Daoy (cell line): ENCODE measurements around the gene CLRN1. TPM values are rescaled to one million over a fixed set of nuclear protein-coding genes. Genes with fewer than 3 reads are reported as not detected.
"Not testable (repeated sequence)": the region's sequence is repeated elsewhere in the genome, so short reads cannot be mapped to it uniquely, and the experiment has no call there.

Experiments used
- DNase-seq: peaks from one replicate; pipeline ENCODE4 v3.0.0-alpha.2; 2015; ENCODE audit warnings: low read depth
- total RNA-seq: library from RNA; depleted of rRNA; stranded (reverse); fragments of >200 nt; shearing (Covaris generic); gene quantifications from 2 replicates; pipeline ENCODE4 v1.2.3, GENCODE V29; 2014; rRNA removed

The CLRN1 gene, protein sequence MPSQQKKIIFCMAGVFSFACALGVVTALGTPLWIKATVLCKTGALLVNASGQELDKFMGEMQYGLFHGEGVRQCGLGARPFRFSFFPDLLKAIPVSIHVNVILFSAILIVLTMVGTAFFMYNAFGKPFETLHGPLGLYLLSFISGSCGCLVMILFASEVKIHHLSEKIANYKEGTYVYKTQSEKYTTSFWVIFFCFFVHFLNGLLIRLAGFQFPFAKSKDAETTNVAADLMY
- not detected in 2 replicates for total RNA-seq

DNA sequence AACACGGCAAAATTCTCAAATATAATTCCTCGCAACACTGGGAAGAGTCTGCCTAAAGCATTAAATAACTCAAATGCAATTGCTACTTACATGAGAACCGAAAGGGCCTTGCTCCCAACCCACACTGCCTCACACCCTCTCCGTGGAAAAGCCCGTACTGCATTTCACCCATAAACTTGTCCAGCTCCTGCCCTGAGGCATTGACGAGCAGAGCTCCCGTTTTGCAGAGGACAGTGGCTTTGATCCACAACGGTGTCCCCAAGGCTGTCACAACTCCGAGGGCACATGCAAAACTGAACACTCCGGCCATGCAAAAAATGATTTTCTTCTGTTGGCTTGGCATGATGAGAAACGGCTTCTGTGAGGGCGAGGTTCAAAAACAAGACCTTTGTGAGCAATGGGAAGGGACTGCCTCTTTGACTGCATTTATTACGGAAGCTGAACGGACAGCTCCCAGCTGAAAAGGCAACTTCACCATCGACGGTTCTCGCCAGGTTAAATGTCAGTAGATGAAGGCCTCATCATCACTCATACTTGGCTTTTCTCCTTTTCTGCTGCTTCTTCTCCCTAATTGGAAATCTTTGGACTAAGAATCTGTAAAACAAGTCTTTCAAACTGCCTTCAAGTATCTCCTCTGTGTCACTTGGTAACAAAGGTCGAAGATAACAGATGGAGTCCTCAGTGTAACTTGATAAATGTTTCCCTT lies at the start of gene CLRN1:
Gene CLRN1, minus strand, starts transcription at position 362 of the 706 bp plus-strand sequence. Its CDS starts 19 bp downstream, at position 343.
- no peak for DNase-seq

DNA sequence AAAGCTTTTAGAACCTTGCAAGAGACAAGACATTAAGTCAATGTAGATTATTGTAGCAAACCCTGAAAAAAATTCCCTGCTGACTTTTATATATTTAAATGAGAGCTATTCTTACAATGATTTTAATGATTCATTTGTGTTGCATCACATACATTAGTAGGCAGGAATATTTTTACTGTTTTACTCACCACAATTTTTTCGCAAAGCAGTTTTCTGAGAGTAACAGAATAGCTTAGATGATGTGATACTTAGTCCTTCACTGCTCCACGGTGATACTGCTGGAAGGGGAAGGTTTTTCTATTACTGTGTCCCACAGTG lies 43.9 kb upstream of the CLRN1 start:
- no peak for DNase-seq

DNA sequence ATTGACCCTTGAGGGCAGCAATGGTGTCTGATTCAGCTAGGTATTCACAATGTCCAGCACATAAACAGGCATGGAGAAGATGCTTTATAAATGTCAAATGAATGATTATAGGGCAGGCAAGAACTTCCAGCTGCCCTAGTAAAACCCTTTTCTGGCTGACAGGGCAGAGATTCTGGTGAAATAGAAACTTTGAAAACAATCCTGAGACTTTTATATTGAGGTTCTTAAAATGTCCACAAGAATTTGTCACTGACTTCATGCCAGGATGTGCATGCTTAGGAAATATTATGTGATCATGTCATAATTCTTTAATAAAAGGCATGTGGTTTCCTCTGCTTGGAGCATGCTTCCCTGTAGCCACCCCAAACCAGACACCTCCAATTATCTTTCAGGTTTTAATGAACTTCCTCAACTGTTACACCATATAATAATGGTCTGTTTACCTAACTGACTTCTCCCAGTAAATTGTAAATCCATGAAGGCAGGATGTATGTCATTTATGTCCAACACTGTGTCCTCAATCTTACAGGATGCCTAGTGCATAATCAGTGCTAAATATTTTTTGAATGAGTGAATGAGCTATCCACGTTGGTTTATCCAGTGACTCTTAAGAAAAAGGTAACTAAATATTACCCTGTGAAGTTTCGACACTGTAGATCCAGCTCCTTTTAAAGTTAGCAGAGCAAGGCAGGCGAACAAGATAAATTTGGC lies 43.4 kb upstream of the CLRN1 start:
- no peak for DNase-seq

DNA sequence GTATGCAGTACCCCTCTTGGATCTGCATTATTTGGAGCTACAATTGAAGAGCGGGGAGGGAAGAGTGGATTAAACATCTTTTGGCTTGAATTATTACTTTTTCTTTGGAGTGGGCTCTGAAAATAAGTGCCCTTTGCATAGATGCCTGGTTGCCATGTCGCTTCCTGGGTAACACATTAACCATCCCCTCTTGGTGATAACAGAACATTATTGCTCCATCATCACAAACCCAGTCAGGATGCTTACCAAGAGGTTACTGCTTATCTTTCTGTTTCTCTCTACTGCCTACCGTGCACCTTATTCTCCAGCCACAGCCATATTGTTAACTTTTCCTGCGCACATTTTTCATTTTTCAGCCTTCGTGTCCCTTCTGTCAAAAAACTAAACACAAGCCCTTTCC lies 42.7 kb upstream of the CLRN1 start:
- no peak for DNase-seq

DNA sequence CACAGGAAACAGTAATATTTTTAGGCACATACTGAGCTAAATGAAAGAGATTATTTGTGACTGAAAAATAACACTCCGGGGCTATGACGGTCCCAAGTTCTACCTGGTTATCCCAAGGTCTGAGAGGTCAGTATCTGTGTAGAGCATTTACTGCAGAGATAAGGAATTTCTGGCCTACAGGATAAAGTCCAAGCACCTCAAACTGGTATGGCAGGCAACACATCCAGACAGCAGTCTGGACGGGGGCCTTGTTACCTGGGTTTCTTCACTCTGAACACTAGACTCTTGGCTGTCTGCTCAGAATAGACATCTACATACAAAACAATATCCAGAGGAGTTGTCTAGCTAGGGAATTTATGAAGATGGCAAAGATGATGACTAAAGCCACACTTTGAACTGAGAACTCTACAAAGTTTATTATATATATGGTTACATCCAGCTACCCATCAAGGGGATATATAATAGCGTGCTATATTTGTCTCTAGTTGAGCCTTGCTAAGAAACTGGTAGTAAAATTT lies 42.0 kb upstream of the CLRN1 start:
- no peak for DNase-seq

DNA sequence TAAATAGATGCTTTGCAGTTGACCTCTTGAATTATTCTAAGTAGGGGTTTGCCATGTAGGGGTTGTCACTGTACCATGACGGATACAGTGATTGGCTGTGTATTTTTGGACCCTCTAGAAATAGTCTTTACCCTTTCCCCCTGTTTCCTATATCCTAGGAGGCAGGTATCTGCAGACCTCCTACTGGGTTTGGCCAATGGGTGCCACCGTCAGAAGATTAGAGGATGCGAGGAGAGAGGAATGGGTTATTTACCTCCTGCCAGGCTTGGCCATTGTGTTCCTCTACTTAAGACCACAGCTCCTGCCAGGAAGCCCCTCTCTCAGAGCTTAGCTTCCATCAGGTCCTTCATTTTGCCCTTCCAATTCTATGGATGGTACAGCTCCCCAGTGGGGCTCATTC lies 40.2 kb upstream of the CLRN1 start:
- DNase-seq, result no peak

DNA sequence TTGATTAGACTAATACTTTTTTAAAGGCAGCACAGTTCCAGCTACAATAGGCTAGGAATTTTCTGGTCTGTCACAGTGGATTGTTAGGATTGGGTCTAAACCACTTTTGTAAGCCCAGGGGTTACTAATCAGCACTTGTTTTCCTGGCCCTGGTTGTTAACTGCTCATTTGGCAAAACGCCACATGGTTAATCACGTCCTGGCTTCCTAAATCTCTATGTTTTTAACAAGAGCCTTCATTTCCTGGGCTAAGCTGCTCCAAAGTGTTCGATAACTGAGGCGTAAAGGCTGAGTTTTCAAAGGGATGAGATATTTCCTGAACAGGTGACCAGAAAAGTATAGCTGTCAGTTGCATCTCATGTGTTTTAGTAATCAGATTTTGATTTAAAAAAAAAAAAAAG lies 38.9 kb upstream of the CLRN1 start:
- peak; percentile 81 for DNase-seq

DNA sequence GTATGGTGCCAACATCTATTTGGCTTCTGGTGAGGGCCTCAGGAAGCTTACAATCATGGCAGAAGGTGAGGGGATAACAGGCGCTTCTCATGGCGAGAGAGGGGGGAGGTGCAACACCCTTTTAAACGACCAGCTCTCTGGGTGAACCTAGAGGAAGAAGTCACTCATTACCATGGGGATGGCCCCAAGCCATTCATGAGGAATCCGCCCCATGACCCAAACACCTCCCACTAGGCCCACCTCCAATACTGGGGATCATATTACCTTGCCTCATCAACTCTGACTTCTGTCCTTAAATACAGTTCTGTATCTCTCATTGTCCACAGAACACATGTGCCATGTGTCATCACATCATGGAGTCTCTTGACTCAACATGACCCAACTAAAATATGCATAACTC lies 37.5 kb upstream of the CLRN1 start:
- DNase-seq, result no peak

DNA sequence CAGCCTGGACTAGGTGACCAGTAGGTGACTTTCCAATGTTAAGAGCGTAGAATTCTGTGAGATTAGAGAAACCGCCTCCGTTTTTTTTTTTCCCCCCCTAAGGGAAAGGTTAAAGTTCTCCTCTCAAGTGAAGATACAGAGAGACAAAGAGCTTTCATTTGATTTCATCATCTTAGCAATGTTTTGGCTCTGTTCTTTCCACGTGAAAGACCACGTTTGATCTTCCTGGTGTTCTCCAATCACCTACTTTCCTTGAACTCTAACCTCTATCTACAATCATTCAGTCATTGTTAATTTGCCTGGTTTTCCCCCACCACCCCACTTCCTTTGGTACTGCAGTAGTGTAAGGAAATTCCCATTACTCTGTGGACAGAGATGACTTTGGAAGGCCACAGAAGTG lies 36.9 kb upstream of the CLRN1 start:
- DNase-seq, result no peak

DNA sequence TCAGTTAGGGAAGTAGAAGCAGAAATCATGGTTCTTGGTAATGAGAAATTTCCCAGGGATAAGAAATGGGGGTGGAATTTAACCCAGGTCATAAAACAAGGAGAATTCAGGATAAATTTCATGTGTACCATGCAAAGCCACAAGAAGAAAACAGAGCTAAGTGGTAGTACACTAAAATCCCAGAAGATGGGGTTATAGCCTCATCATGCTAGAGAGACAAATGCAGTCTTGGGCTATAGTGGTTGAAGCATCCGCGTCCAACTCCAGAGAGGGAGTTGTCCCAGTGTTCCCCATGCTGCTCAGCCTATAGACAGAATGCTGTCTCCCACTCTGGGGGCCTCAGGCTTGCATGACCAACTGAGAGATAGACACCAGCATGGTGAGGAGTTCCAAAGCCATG lies 36.2 kb upstream of the CLRN1 start:
- DNase-seq, result peak; percentile 18

DNA sequence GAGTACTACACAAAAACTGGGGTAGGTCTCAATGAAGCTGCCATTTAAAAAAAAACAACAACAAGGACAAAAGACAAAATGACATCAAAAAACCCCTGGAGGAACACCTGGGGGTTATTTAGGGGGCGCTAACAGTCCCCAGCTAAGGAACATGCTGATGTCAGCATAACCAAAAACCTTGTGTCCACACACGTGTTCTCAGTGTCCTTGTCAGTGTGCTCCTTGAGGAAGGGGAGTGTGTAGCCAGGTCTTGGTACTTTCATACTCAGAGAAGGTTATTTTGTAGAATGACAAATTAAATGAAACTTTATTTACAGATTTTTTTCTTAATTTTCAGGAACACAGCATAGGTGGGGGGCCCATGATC lies 31.2 kb upstream of the CLRN1 start:
- no peak for DNase-seq

DNA sequence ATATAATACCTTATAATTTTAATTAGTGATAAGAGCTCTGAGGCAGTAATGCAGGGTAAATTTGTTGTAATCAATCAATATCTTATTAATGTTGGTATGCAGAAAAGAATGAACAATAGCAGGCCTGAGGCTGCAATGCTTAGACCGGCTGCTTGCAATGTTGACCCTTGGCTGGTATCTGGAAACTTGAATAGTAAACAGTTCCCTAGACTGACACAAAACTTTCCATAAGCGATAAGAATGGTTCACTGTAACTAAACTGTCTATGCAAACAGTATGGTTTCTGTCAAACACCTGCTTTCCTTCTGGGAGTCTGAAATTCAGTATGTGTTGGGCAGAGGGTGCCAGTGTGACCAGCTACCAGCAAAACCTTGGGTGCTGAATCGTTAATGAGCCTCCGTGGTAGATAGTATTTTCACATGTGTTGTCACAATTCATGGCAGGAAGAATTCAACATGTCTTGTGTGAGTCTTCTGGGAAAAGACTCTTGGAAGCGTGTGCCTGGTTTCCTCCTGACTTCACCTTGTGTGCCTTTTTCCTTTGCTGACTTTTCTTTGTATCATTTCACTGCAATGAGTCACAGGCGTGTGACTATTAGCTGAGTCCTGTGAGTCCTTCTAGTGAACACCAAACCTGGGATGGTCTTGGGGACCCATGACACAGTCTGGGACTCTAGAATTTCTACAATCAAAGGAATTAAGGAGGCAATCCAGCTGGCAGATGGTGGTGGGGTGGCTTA lies 30.7 kb upstream of the CLRN1 start:
- peak; percentile 62 for DNase-seq

DNA sequence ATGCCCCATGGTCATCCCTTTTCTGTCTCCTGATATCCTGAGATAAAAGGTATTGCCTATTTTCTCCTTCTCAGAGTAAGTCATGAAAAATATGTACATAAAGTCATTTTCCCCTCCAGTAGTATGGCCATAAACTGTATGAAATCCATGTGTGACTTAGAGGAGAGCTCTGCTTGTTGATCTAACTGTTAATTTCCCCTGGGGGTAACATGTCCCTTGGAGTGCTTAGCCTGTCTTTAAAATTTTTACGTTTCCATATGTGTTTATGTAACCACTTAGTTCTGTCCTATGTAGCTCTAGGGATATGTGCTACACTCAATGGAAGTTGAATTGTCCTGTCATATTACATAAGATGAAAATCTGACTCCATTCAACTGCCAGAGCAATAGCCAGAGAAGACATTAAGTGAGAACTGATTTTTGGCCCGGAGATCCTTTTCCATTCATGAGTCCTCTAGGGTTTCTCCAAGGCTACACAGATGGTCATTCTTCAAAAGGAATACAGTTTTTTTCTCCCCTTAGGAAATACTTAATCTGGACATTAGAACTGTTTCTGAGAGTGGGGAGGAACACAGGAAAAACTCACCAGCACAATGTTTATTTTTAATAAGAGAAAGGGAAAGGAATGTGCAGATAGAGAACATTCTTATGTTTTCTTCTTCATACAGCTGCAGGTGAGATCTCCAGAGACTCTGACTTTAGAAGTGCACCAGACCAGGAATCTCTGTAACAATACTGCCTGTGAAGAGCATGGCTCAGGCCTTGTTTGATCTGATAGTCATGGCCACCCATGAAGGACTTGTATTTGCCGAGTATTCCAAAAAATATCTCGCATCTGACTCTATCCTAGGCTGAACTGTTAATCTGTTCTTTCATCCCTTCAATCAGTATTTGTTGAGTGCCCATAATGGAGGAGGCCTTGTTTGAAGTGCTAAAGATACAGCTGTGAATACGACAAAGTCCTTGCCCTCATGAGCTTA lies 29.8 kb upstream of the CLRN1 start:
- no peak for DNase-seq

DNA sequence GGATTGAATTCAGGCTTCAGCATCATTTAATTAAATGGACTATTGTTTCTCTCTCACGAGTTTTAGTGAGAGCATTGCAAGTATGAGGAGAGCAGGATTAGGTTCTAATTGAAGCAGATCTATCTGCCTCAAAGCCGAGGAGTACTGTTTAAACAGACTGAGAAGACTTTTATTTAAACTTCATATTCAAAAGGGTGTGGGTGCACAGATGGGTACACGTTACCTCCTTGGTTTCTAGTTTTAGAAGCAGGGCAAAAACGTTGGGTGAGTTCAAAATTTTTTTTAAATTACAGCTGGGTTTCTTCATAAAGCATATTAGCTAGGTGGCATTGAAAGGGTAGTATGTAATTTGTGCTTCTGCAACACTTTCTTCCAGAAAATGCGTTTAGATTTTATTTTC lies 26.5 kb upstream of the CLRN1 start:
- DNase-seq, result no peak

DNA sequence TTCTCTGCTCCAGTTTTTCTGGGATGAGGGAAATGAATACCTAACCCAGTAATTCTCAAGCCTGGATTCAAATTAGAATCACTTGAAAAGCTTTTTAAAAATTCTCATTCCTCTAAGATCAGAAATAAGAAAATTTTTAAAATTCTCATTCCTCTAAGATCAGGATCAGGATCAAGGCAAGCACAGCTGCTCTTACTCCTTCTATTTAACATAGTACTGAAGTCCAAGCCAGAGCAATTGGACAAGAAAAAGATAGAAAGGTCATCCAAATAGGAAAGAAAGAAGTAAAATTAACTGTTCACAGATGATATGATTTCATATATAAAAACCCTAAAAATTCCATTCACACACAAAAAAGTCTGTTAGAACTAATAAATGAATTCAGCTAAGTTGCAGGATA lies 24.2 kb upstream of the CLRN1 start:
- no peak for DNase-seq

DNA sequence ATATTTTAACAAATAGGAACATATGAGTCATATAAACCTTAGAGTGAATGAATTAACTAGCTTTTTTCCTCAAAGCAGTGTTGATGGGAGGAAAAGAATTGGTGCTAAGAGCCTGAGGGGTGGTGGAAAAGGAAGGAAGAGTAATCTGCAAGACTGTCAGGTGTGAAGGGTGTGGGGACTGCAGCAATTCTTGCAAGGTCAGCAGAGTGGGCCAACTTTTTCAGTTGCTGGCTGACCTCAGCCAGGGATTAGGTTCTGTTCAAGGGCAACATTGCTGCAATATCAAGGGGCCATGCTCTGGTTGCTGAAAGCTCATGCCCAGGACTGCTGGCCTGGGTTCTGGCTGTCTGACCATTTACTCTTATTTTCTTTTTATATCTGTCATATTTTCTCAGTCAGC lies 23.0 kb upstream of the CLRN1 start:
- DNase-seq, result no peak

DNA sequence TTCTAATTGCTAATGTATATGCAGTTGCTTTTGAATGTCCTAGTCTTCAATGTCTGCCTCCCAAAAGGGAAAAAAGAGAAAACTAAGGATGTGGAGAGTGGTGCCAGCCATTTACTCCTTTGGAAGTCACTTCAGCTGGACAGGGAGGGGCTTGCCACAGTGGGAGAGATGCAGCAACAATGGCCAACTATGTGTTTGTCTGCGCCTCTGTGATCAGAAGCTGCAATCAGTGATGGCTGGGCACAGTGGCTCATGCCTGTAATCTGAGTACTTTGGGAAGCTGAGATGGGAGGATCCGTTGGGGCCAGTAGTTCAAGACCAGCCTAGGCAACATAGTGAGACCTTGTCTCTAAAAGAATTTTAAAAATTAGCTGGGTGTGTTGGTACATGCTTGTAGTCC lies 16.7 kb upstream of the CLRN1 start:
- DNase-seq, result no peak

DNA sequence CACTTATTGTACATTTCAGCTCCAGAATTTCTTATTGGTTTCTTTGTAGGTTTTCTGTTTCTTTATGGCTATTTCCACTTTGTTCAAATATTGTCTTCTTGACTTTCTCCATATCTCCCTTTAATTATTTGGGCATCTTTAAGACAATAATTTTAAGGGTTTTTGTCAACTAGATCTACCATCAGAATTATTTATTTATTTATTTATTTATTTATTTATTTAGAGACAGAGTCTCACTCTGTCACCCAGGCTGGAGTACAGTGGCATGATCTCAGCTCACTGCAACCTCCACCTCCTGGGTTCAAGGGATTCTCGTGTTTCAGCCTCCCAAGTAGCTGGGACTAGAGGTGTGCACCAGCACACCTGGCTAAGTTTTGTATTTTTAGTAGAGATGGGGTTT lies 15.9 kb upstream of the CLRN1 start:
- not testable (repeated sequence) for DNase-seq

DNA sequence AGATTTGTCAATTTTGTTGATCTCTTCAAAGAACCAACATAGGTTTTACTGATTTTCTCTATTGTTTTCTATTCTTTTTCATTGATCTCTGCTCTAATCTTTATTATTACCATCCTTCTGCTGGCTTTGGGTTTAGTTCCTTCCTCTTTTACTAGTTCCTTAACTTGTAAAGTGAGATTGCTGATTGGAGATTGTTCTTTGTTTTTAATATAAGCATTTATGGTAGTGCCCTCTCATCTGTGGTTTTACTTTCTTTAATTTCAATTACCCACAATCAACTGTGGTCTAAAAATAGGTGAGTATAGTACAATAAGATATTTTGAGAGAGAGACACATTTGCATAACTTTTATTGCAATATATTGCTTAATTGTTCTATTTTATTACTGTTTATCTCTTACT lies 13.2 kb upstream of the CLRN1 start:
- DNase-seq, result no peak

DNA sequence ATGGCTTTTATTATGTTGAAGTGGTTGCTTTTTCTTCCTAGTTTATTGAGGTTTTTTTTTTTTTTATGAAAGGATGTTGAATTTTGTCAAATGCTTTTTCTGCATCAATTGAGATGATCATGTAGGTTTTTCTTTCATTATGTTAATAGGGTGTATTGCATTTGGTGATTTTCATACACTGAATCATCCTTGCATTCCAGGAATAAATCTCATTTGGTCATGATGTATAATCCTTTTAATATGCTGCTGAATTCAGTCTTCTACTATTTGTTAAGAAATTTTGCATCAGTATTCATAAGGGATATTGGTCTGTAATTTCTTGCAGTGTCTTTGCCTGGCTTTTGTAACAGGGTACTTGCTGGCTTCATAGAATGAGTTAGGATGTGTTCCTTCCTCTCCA lies 11.5 kb upstream of the CLRN1 start:
- no peak for DNase-seq

DNA sequence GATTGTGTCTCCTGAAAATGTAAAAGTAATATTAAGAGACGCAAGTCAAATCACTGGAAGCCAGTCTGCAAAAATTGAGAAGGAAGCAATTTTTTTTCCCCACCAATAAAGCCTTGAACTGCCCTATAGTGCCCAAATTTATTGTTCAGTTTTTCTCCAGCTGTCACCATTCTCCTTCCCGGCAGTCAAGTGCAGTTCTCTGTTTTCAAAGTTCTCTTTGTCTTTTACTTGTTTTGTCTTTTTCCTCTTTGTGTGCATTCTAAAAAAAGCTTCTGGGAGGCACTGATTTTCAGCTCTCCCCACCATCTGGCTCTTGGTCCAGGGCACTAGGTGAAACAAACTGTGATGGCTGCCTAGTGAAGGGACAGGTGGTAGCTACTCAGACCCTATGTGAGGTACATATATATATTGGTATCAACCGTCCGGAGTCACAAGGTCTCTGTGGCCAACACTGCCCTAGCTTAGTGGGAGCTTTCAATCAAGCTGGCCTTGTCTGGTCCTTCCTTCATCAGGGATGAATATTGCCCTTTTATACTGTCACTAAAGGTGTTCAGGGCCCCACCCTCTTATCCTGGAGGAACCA lies 6.1 kb upstream of the CLRN1 start:
- no peak for DNase-seq
